Epithelial cell of prostate (primary cell): ENCODE measurements around the gene CIDEC.
A peak's percentile ranks its signal among the peaks of the same experiment; 100 is the strongest.
"Not testable (repeated sequence)": the region's sequence is repeated elsewhere in the genome, so short reads cannot be mapped to it uniquely, and the experiment has no call there.

Experiments used
- DNase-seq: peaks from one replicate; pipeline ENCODE4 v3.0.0-alpha.2; 2011; ENCODE audit warnings: low read depth, low spot score
- H3K27ac ChIP-seq: fragments of 450-650 bp; 2 replicates; pipeline ENCODE4 v1.5.1; 2017; ENCODE audit warnings: mild to moderate bottlenecking

The CIDEC gene

GRCh38 chr3:9883706-9884554 is 3.9 kb upstream of the CIDEC start:
- no peak for DNase-seq
- H3K27ac ChIP-seq: peak overlapping the region; percentile 94

GRCh38 chr3:9881441-9881840 is 1.4 kb upstream of the CIDEC start:
- DNase-seq: no peak
- no peak overlapping the region for H3K27ac ChIP-seq

- H3K27ac ChIP-seq: no peak overlapping the region
- DNase-seq: no peak
These were observed 1.4 kb downstream of the CIDEC start for GRCh38 chr3:9878700-9879099.

DNA sequence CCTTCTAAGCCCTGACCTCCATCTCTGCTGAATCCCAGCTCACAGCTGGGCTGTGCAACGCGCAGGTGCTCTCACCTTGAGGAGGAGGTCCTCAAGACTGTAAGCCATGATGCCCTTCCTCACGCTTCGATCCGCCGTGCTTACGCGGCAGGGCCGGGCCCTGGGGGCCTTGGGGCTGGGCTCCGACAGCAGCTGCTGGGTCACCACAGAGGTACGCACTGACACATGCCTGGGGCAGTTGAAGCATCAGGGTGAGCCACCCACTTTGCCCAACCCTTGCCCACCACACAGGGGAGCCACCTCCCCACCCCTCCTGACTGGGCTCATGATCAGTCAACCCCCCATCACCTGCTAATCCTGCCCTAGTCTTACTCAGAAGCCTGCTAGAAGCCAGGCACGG is 3.1 kb downstream of the CIDEC start:
- no peak for DNase-seq
- no peak overlapping the region for H3K27ac ChIP-seq

- DNase-seq, H3K27ac ChIP-seq: not testable (repeated sequence)
These were observed 3.8 kb downstream of the CIDEC start for GRCh38 chr3:9876255-9876654.

- H3K27ac ChIP-seq: no peak overlapping the region
- DNase-seq: no peak
These were observed 4.6 kb downstream of the CIDEC start for GRCh38 chr3:9875448-9875847.

DNA sequence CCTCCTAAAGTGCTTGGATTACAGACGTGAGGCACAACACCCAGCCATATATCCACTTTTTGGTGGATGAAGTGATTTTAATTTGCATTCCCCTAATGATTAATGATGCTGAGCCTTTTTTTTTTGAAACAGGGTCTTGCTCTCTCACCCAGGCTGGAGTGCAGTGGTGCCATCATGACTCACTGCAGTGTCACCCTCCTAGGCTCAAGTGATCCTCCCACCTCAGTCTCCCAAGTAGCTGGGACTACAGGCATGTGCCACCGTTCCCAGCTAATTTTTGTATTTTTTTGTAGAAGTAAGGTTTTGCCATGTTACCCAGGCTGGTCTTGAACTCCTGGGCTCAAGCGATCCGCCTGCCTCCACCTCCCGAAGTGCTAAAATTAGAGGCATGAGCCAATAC is 8.0 kb downstream of the CIDEC start:
- not testable (repeated sequence) for H3K27ac ChIP-seq, DNase-seq

GRCh38 chr3:9870978-9871377 is 9.1 kb downstream of the CIDEC start:
- DNase-seq: no peak
- H3K27ac ChIP-seq: peak overlapping the region; percentile 26

GRCh38 chr3:9869955-9870354 is 10.1 kb downstream of the CIDEC start:
- DNase-seq: no peak
- no peak overlapping the region for H3K27ac ChIP-seq

DNA sequence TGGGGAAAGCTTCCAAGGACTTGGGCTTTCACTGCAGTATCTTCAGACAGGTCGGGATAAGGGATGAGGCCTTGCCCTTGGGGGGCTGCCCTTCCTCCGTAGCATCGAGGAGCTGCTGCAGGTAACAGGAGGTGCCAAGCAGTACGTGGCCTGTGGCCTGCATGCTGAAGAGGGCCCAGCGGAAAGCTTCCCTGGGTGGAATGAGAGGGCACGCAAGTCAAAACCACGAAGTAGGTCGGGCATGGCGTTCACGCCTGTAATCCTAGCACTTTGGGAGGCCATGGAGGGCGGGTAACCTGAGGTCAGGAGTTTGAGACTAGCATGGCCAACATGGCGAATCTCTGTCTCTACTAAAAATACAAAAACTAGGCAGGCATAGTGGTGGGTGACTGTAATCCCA is 12.9 kb downstream of the CIDEC start:
- no peak overlapping the region for H3K27ac ChIP-seq
- DNase-seq: no peak

- DNase-seq: no peak
- no peak overlapping the region for H3K27ac ChIP-seq
These were observed 13.4 kb downstream of the CIDEC start for GRCh38 chr3:9866639-9867038.

DNA sequence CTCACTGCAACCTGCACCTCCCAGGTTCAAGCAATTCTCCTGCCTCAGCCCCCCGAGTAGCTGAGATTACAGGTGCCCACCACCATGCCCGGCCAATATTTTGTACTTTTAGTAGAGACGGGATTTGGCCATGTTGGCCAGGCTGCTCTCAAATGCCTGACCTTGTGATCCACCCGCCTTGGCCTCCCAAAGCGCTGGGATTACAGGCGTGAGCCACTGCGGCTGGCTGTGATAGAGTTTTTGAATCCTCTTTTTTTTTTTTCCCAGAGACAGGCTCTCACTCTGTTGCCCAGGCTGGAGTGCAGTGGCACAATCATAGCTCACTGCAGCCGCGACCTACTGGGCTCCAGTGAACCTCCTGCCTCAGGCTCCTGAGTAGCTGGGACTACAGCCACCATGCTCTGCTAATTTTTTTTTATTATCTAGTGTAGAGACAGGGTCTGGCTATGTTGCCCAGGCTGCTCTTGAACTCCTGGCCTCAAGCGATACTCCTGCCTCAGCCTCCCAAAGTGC is 14.9 kb downstream of the CIDEC start:
- DNase-seq, H3K27ac ChIP-seq: not testable (repeated sequence)

DNA sequence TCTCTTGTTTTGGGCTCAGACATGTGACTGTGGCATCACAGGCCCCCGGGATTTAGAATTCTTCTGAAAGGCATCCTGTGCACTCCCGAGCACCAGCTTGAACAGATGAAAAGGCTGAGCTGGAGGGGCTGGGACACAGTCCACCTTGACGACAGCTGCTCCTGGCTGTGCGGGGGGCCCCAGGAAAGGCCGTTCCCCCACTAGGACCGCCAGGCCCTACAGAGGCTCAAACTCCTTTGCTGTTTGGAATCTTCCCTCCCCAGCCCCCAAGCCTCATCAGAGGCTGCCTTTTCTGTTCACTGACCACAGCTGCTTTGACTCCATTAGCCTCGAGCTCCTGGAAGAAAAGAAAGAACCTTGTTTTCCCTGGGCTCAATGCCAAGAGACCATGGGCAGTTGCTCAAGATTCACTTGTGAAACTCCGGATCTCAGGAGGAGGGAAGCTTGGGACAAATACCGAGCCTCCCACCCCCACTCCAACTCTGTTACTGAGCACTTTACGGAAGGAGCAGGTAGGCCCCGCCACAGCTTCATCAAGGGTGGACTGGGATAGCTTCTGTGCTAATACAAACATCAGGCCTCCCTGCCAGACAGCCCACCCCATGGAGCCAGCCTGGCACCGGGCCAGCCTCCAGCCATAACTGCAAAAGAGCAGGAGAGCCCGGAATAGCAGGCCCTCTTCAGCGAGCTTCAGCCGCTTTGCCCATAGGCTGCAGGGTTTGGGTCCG is 15.7 kb downstream of the CIDEC start:
- no peak for DNase-seq
- no peak overlapping the region for H3K27ac ChIP-seq

GRCh38 chr3:9863058-9863772 is 16.8 kb downstream of the CIDEC start:
- H3K27ac ChIP-seq: no peak overlapping the region
- DNase-seq: no peak

GRCh38 chr3:9862391-9863057 is 17.5 kb downstream of the CIDEC start:
- DNase-seq: no peak
- no peak overlapping the region for H3K27ac ChIP-seq

- H3K27ac ChIP-seq: no peak overlapping the region
- no peak for DNase-seq
These were observed 18.4 kb downstream of the CIDEC start for GRCh38 chr3:9861626-9862130.

DNA sequence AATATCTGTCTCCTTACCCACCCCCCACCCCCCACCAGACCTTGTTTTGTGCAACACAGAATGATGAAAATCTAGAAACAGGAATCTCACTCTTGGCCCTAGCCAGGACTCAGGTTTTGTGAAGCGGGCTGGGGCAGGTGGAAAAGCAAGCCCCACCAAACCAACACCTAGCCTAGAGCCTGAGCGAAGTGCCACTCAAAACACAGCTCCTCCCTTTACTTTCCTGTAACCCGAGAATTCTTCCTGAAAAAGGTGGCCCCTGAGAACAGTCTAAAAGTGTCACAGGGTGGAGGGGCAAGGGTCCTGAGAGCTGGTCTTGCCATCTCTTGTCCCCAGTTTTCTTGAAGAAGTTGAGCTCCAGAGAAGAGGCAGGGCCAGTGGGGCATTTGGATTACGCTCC is 18.9 kb downstream of the CIDEC start:
- H3K27ac ChIP-seq: no peak overlapping the region
- DNase-seq: no peak

- DNase-seq: no peak
- H3K27ac ChIP-seq: no peak overlapping the region
These were observed 20.5 kb downstream of the CIDEC start for GRCh38 chr3:9859530-9860025.

DNA sequence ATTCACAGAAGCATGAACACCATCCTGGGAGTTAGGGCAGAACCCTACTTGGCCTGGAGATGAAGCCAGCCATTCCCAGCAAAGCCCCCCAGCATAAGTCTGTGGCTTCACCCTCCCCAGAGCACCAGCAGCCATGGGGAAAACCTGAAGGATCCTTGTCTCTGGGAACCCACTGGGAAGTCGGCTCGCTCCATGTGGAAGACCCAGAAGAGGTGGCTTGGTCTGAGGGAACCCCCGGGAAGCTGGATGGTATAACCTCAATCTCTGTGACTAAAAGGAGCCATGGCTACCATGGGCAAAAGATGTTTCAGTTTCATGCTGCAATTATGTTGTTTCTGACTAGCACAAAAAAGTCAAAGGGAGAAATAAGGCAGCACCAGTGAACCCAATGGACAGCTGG is 24.5 kb downstream of the CIDEC start:
- no peak for DNase-seq

More for the DNA sequence above, 24.5 kb downstream of the CIDEC start:
- no peak overlapping the region for H3K27ac ChIP-seq
